Right ventricle myocardium superior (tissue), 1 donor: ENCODE measurements around the gene TTBK2. TPM values are rescaled to one million over a fixed set of nuclear protein-coding genes. Genes with fewer than 3 reads are reported as not detected.
A peak's percentile ranks its signal among the peaks of the same experiment; 100 is the strongest.
"Not testable (repeated sequence)": the region's sequence is repeated elsewhere in the genome, so short reads cannot be mapped to it uniquely, and the experiment has no call there.

Experiments
- ATAC-seq: fragments of 200-7000 bp; cut with Tn5 transposase; one replicate; pipeline ENCODE4 v1.9.1; 2020; ENCODE audit warnings: mild to moderate bottlenecking; ENCODE audit not compliant: poor library complexity
- DNase-seq: peaks from one replicate; pipeline ENCODE4 v3.0.0-alpha.2; 2020
- intact Hi-C: fragments of 100-400 bp; cut with DNase I; formaldehyde crosslinking; loops from one replicate; pipeline ENCODE4 v1.11.2; 2022
- long read RNA-seq: library from polyadenylated mRNA; unstranded; transcript quantifications from one replicate; pipeline ENCODE4 v2.0.0, GENCODE V29; 2021
- total RNA-seq: library from RNA; stranded (reverse); fragmentation: NEBNext Ultra II Directional; extraction: Animal tissue kit (Norgen Biotek cat#: 25700); gene quantifications from one replicate; pipeline ENCODE4 v1.2.1, GENCODE V29; 2021
- donor health status: DM: no; HTN: yes; CAD: no; lungs with severe emphysema.

Gene TTBK2
- 22.4 TPM for total RNA-seq
- long read RNA-seq, partial matches to known transcripts, result 0 of 7 reads
- long read RNA-seq, other reads (novel, unspliced or antisense), result 6 of 7 reads

DNA sequence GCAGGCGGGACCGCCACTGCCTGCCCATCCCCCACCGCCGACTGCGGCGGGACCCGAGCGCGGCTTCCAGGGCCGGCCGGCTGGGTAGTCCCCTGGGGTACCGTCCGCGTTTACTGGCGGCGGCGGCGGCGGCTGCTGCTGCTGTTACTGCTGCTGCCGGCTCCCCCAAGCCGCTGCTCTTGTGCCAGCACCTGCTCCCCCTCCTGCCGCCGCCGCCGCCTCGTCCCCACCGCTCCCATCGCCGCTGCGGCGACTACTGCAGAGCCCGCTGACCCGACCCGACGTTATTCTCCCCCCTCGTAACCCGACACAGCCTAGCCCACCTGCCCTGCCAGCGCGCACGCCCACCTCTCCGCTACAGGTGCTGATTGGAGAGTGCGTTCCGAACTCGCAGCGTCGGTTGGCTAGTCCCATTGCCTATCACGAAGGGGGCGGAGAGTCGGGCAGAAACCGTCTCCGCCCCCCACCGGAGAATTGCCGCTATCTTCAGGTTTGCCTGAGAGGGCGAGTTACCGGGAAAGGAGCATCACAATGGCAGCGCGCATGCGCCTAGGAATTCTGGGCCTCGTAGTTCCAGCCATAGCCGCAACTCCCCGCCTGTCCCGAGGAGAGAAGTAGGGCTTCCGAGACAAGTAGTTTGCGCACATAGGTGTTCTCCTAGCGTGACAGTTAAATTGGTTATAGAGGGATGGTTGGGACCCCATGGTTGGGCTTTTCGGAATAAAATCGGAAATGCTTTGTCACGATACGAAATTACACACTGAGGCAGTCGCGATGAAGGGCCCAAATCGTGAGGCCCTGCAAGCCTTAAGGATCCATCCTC, at the start of gene TTBK2:
Gene TTBK2, minus strand, starts transcription at position 260 of the 823 bp plus-strand sequence. CDS start 42,161 bp downstream, outside the sequence.
- peak; percentile 98 for ATAC-seq
- intact Hi-C loops, result loop anchor here (5.0 kb wide), 1 partner anchor 218 kb away; no protein-coding TSS in a partner anchor
- DNase-seq, result peak; percentile 98

DNA sequence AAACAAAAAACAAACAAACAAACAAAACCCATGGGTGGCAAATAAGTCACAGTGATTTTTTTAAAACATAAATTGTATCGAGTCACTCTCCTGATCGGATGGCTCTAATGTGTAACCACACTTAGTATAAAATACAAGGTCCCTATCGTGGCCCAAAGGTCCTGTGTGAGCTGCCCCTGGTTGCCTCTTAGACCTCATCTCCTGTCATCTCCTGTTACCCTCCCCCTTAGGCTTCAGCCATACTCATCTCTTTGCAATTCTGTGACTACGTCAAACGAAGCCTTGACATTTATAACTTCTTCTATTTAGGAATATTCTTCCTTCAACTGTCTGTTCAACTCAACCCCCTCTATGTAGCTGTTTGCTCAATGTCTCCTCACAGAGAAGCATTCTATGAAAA, 43.9 kb upstream of the TTBK2 start:
- DNase-seq, result no peak
- intact Hi-C loops, result no loop called here
- ATAC-seq, result no peak

DNA sequence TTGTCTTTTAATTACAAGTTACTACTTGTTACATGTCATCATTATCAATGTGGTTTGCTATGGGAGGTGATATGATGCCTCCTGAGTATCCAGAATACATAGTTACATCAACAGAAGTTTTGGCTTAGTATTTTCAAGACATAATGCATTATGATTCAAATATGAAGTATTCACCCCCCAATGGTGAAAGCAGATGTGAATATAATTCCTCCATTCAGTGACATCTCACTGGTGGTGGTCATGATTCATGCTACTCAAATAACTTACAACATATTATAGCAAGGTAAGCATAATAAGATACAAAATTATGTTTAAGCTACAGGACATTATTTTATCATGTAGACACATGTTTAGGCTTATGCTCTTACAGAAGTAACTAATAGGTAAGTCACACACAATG, 34.9 kb upstream of the TTBK2 start:
- intact Hi-C loops, result no loop called here
- ATAC-seq, result no peak
- no peak for DNase-seq

DNA sequence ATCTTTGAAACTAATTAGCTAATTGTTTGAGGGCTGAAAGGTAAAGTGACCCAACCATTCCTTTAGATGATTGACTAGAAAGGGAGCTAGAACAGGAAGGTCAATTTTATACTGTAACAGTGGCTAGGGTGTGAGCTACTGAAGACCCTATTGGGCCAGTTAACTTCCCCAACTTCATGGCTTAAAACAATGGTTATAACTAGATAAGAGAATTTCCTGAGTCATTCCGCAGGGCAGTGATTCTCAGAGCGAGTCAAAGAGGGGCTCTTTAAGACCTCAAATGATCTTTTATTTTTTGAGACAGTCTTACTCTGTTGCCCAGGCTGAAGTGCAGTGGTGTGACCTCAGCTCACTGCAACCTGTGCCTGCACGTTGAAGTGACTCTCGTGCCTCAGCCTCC, 33.7 kb upstream of the TTBK2 start:
- ATAC-seq, result no peak
- intact Hi-C loops, result no loop called here

DNA sequence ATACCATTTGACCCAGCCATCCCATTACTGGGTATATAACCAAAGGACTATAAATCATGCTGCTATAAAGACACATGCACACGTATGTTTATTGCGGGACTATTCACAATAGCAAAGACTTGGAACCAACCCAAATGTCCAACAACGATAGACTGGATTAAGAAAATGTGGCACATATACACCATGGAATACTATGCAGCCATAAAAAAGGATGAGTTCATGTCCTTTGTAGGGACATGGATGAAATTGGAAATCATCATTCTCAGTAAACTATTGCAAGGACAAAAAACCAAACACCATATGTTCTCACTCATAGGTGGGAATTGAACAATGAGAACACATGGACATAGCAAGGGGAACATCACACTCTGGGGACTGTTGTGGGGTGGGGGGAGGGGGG, 28.3 kb upstream of the TTBK2 start:
- intact Hi-C loops, DNase-seq: not testable (repeated sequence)

More for the DNA sequence above, 33.7 kb upstream of the TTBK2 start:
- DNase-seq, result no peak

DNA sequence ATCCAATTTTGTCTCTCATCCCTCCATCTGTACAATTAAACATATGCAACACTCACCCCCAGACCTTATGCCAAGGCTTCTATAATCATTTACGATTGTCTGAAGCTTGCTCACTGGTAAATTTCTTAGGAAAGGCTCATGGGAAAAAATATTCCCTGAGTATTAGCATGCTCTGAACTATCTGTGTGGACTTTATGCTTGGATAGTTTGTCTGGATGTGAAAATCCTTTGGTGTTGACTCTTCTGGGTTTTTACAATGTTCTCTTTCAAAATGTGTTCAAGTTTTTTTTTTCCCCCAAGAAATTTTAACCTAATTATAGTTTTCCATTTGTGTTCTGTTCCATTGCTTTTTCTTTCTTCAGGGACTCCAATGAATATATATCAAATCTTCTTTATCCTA, 19.9 kb upstream of the TTBK2 start:
- no peak for ATAC-seq
- DNase-seq, result no peak
- intact Hi-C loops, result no loop called here

More for the DNA sequence above, 28.3 kb upstream of the TTBK2 start:
- not testable (repeated sequence) for ATAC-seq

DNA sequence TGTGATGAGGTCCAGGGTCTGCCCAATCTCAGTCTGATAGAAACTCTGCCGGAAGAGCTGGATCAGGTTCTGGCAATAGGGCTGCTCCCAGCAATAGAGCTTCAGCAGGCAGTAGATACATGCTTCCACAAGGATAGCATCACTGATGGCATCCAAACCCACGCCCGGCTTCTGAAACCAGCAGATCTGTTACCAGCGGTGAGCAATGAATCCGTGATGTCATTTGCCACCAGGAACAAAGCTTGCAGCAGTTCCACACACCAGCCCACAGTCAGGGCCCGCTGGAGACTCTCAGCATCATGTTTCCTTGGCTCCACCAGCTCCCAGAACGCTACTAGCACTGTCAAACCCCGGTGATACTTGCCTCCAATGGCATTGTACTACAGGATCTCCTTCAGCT, 19.3 kb upstream of the TTBK2 start:
- no peak for ATAC-seq
- DNase-seq, result no peak
- intact Hi-C loops, result no loop called here

DNA sequence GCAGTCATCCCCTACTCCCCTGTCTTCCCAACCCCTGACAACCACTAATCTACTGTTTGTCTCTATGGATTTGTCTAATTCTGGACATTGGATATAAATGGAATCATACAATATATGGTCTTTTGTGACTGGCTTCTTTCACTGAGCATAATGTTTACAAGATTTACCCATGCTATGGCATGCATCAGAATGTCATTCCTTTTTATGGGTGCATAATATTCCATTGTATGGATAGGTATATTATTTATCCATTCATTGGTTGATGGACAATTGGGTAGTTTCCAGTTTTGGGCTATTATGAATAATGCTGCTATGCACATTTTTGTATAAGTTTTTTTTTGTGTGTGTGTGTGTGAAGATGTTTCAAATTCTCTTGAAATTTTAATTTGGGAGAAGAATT, 16.6 kb upstream of the TTBK2 start:
- intact Hi-C loops, result no loop called here
- no peak for DNase-seq

DNA sequence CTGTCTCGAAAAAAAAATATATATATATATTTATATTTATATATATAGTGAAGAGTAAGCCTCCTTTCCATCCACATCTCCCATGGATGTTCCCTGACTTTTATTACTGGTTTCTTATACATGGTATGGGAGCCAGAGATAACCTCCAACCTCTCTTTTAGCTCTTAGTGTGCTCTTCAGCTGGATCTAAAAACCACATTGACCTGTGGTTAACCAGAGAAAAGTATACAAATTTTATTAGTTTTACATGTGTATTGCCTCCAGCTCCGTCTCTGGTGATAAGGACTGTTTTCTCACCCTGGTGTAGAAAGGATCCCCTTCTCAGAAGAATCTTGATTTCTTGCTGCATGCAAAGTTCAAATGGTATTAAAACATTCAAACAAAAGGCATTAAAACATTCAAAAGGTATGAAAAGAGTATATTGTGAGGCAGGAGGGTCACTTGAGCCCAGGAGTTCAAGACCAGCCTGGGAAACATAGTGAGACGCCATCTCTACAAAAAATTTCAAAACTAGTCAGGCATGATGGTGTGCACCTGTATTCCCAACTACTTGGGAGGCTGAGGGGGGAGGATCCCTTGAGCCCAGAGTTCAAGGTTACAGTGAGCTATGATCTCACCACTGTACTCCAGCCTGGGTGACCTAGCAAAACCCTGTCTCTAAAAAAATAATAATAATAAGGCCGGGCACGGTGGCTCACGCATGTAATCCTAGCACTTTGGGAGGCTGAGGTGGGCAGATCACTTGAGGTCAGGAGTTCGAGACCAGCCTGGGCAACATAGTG, 13.5 kb upstream of the TTBK2 start:
- ATAC-seq (no peak), DNase-seq (no peak)
- intact Hi-C loops, result no loop called here

More for the DNA sequence above, 16.6 kb upstream of the TTBK2 start:
- no peak for ATAC-seq

DNA sequence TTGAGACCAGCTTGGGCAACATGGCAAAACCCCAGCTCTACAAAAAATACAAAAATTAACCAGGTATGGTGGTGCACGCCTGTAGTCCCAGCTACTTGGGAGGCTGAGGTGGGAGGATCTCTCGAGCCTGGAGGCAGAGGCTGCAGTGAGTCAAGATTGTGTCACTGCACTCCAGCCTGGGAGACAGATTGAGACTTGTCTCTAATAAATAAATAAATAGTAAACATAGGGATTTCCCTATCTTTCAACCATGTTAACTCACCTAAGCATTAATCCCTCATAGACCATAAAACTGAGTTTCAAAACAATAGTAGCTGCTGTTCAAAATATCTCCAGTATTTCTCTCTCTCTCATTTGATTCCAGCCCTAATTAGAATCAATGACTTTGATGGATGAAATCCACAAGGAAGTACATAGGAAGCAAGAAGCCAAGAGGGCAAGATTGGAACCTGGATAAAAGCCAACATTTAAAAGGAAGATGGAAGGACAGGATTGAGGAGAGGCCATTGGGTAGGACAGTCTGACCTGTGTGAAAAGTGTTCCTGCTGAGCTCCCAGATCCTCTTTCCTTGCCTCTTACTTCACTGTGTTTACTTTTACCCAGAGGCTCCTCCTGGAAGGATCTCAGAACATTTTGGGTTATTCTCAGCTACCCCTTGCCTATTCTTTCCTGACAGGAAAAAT, 12.4 kb upstream of the TTBK2 start:
- intact Hi-C loops, result no loop called here
- no peak for DNase-seq
- ATAC-seq, result no peak

DNA sequence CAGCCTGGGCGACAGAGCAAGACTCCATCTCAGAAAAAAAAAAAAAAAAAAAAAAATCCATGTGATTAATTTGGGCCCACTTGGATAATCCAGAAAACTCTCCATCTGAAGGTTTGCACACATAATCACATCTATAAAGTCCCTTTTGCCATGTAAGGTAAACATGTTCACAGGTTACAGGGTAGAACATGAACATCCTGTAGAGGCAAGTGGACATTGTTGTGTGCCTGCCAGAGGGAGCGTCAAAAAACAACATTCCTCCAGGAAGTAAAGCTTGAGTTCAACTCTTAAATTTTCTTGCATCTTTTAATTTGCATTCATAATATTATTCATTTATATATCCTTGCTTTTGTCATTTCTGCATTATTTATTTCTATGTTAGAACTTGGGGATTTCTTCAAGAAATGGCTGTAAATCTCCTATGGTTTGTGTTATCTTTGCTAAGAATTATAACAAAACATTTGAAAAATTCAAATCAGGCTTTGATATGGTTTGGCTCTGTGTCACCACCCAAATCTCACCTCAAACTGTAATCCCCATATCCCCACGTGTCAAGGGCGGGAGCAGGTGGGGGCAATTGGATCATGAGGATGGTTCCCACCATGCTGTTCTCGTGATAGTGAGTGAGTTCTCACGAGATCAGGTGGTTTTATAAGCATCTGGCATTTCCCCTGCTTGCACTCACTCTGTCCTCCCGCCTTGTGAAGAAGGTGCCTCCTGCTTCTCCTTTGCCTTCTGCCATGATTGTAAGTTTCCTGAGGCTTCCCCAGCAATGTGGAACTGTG, 11.3 kb upstream of the TTBK2 start:
- intact Hi-C loops, result no loop called here
- ATAC-seq, result no peak
- no peak for DNase-seq

DNA sequence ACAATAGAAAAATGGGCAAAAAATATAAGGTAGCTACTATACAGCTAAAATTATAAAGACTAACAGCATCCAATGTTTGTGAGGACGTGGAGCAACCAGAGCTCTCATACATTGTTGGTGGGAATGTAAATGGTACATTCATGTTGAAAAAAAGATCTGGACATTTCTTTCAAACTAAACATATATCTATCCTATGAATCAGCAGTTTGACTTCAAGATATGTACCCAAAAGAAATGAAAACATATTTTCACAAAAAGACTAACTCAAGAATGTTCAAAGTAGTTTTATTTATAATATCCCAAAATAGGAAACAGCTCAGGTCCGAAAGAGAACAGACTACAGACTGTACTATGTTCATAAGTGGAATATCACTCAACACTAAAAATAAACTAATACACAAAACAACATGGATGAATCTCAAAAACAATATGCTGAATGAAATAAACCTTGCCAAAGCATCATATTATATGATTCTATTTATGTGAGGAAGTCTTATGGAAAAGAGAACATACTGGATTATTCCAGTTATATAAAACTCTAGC, 8.8 kb upstream of the TTBK2 start:
- intact Hi-C loops, result no loop called here
- ATAC-seq (peak; percentile 60), DNase-seq (no peak)

DNA sequence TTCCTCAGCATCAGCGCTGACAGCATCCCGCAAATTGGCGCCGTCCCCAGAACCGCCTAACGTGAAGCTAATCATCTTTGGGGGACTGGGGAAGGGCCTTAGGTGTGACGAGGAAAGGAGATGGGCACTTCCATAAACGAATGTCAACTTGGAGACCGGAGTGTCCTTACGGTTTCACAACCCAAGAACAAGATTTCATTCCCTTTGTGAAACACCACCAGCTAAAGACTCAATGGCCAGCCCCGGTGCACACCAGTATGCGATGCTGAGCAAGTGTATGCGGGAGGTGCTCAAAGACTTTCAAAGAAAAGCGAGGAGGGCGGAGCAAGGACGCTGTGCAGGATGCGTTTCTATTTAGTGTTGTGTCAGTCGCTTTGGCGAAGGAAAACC, 759 bp upstream of the TTBK2 start:
- intact Hi-C loops, result loop anchor here (5.0 kb wide), 1 partner anchor 219 kb away; no protein-coding TSS in a partner anchor
- DNase-seq, result no peak
- peak; percentile 18 for ATAC-seq

DNA sequence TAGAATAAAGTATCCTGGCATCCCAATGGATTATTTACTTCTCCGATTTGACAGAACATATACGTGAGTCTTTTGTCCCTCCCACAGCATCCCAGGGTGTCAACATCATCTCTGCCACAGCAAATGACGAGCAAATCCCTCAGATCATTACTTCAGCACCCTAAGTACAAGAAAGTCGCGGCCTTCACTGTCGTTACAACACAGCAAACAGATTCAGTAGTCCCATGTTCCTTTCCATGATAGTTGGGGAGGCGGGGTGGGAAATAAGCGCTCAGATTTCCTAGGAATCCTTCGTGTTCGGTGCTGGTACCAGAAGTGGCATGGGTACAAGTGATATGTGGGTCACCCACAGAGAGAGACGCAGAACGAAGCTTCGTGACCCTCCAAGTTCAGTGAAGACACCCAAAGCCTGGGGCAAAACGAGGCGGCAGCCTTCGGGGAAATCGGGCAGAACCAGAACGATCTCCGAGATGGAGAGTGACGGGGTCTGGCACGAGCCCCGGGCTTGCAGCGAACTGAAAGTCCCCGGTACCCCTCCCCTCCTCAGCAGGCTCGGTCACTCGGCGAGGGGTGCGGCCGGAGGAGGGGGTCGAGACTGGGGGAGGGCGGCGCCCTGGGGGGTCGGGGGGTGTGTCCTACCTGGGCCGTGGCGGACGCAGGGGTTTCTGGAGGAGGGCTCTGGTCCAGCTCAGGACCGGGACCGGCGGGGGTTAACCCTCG, 619 bp downstream of the TTBK2 start:
- intact Hi-C loops, result loop anchor here (5.0 kb wide), 1 partner anchor 218 kb away; no protein-coding TSS in a partner anchor
- DNase-seq (peak; percentile 59), ATAC-seq (peak; percentile 35)

DNA sequence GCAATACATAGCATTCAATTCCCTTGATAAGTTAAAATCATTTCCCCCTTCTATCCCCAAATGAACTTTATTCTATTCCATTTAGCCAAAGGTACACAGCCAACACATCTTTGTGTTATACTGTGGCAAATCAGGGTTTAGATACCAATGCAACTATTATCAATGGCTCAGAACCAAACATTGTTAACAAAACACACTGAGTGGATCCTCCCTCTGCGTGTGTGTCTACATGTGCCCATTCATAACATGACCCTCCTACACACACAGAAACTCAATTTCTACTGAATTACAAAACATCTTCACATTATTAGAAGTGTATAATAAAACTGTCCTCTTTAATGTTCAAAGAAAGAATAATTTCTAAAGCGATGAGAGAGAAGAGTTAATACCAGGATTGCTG, 1.3 kb downstream of the TTBK2 start:
- DNase-seq, result no peak
- ATAC-seq, result no peak
- intact Hi-C loops, result no loop called here

DNA sequence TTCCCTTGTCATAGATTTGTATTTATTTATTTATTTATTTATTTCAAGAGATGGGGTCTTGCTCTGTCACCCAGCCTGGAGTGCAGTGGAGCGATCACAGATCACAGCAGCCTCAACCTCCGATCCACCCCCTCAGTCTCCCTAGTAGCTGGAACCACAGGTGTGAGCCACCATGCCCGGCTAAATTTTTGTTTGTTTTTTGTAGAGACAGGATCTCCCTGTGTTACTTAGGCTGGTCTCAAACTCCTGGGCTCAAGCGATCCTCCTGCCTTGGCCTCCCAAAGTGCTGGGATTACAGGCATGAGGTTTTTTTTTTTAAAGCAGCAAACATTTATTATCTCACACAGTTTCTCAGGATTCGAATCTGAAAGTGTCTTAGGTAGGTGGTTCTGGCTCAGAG, 2.5 kb downstream of the TTBK2 start:
- ATAC-seq (no peak), DNase-seq (no peak)
- intact Hi-C loops, result no loop called here

DNA sequence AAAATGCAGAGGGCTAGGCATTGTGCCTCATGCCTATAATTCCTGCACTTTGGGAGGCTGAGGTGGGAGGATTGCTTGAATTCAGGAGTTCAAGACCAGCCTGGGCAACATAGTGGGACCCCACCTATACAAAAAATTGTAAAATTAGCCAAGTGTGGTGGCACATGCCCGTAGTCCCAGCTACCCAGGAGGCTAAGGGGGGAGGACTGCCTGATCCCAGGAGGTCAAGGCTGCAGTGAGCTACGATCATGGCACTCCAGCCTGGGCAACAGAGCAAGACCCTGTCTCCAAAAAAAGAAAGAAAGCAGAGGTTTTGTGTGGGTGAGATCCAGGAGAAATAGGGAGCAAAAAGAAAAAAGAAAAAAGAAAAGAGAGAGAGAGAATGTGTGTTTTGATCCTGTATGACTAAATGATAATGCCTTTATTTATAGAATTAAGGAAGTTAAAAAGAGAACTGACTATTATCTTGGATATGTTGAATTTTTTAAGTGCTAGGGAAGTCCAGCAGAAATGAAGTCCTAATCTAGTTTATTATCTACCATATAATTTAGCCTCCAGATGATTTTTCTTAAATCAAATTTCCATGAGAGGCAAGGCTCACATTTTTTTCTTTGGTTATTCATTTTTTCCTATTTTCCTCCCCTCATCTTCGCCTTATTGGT, 4.8 kb downstream of the TTBK2 start:
- DNase-seq, result no peak
- intact Hi-C loops, result no loop called here
- no peak for ATAC-seq
